ENCODE data around the gene HRH2. TPM values are rescaled to one million over a fixed set of nuclear protein-coding genes. Genes with fewer than 3 reads are reported as not detected.

The HRH2 gene
- total and polyA plus RNA-seq, 2 experiments from 2014 or later: not detected

GRCh38 chr5:175653763-175654162 is 4.1 kb upstream of the HRH2 start:
- H3K4me3 ChIP-seq: no peak overlapping the region
- peaks cover 5% of the 10 kb centered on the region; the same call in 1 of the 2 replicates for H3K27me3 ChIP-seq (replicated peaks; ENCODE audit: insufficient read depth)
- H2AFZ ChIP-seq: no peak overlapping the region
- in situ Hi-C loops (cut with MboI): no loop called here
- no peaks in the 10 kb centered on the region for H3K9me2 ChIP-seq (ENCODE audit: insufficient read depth)
- H3K27ac ChIP-seq: no peak overlapping the region
- H3F3A ChIP-seq (ENCODE audit: insufficient read depth): no peaks in the 10 kb centered on the region
- no peak for DNase-seq
- H3K9me3 ChIP-seq (ENCODE audit: low read depth): peaks cover 2% of the 10 kb centered on the region
- WGBS, 2 experiments (ENCODE audit: low coverage in 1 of 2, low lambda C conversion rate in 2 of 2, missing lambda C conversion rate in 2 of 2): 36 to 44% methylated on average over 4 of the region's 4 CpGs
- no peaks in the 10 kb centered on the region for H3K79me2 ChIP-seq (ENCODE audit: insufficient read depth)
- no peaks in the 10 kb centered on the region for H3K4me1 ChIP-seq (ENCODE audit: insufficient read depth)
- TF ChIP-seq EZH2phosphoT487 (IDR thresholded peaks at IDR 0.05; ENCODE audit: insufficient read depth, low read depth) (no peak), EZH2 (IDR thresholded peaks at IDR 0.05; ENCODE audit: insufficient read depth, poor library complexity, severe bottlenecking) (no peak)
- H4K20me1 ChIP-seq (ENCODE audit: insufficient read depth): no peaks in the 10 kb centered on the region
- no peaks in the 10 kb centered on the region for H3K36me3 ChIP-seq (ENCODE audit: low read depth)
- H3K4me2 ChIP-seq (ENCODE audit: unreplicated experiment): no peak overlapping the region
- no peak overlapping the region for H3K9ac ChIP-seq

GRCh38 chr5:175654339-175654738 is 3.5 kb upstream of the HRH2 start:
- no peaks in the 10 kb centered on the region for H3F3A ChIP-seq (ENCODE audit: insufficient read depth)

GRCh38 chr5:175654807-175655206 is 3.1 kb upstream of the HRH2 start:
- H3K79me2 ChIP-seq (ENCODE audit: insufficient read depth): no peaks in the 10 kb centered on the region
- no peak overlapping the region for H3K9ac ChIP-seq
- H3K27ac ChIP-seq: no peak overlapping the region
- H3K4me1 ChIP-seq (ENCODE audit: insufficient read depth): no peaks in the 10 kb centered on the region
- TF ChIP-seq EZH2phosphoT487 (IDR thresholded peaks at IDR 0.05; ENCODE audit: insufficient read depth, low read depth) (no peak), EZH2 (IDR thresholded peaks at IDR 0.05; ENCODE audit: insufficient read depth, poor library complexity, severe bottlenecking) (no peak)
- no peak overlapping the region for H2AFZ ChIP-seq
- DNase-seq: no peak
- 23 to 27% methylated on average over 8 of the region's 8 CpGs for WGBS, 2 experiments (ENCODE audit: low coverage in 1 of 2, low lambda C conversion rate in 2 of 2, missing lambda C conversion rate in 2 of 2)
- no peak overlapping the region for H3K4me3 ChIP-seq
- no peaks in the 10 kb centered on the region for H3K9me2 ChIP-seq (ENCODE audit: insufficient read depth)
- peaks cover 5% of the 10 kb centered on the region; the same call in 1 of the 2 replicates for H3K27me3 ChIP-seq (replicated peaks; ENCODE audit: insufficient read depth)
- H3K9me3 ChIP-seq (ENCODE audit: low read depth): peaks cover 2% of the 10 kb centered on the region
- no peaks in the 10 kb centered on the region for H4K20me1 ChIP-seq (ENCODE audit: insufficient read depth)
- in situ Hi-C loops (cut with MboI): no loop called here
- no peak overlapping the region for H3K4me2 ChIP-seq (ENCODE audit: unreplicated experiment)
- H3K36me3 ChIP-seq (ENCODE audit: low read depth): no peaks in the 10 kb centered on the region
- H3F3A ChIP-seq (ENCODE audit: insufficient read depth): no peaks in the 10 kb centered on the region

More at GRCh38 chr5:175654339-175654738, 3.5 kb upstream of the HRH2 start:
- no peaks in the 10 kb centered on the region for H3K36me3 ChIP-seq (ENCODE audit: low read depth)
- no peaks in the 10 kb centered on the region for H4K20me1 ChIP-seq (ENCODE audit: insufficient read depth)
- WGBS, 2 experiments (ENCODE audit: low coverage in 1 of 2, low lambda C conversion rate in 2 of 2, missing lambda C conversion rate in 2 of 2): 11 to 17% methylated on average over 7 of the region's 7 CpGs
- H3K9ac ChIP-seq: no peak overlapping the region
- peaks cover 2% of the 10 kb centered on the region for H3K9me3 ChIP-seq (ENCODE audit: low read depth)
- H3K79me2 ChIP-seq (ENCODE audit: insufficient read depth): no peaks in the 10 kb centered on the region
- H2AFZ ChIP-seq: no peak overlapping the region
- H3K4me1 ChIP-seq (ENCODE audit: insufficient read depth): no peaks in the 10 kb centered on the region
- H3K27ac ChIP-seq: no peak overlapping the region
- in situ Hi-C loops (cut with MboI): no loop called here
- H3K4me2 ChIP-seq (ENCODE audit: unreplicated experiment): no peak overlapping the region
- DNase-seq: no peak
- TF ChIP-seq EZH2phosphoT487 (IDR thresholded peaks at IDR 0.05; ENCODE audit: insufficient read depth, low read depth) (no peak), EZH2 (IDR thresholded peaks at IDR 0.05; ENCODE audit: insufficient read depth, poor library complexity, severe bottlenecking) (no peak)
- no peaks in the 10 kb centered on the region for H3K9me2 ChIP-seq (ENCODE audit: insufficient read depth)
- no peak overlapping the region for H3K4me3 ChIP-seq
- peaks cover 5% of the 10 kb centered on the region; the same call in 1 of the 2 replicates for H3K27me3 ChIP-seq (replicated peaks; ENCODE audit: insufficient read depth)

GRCh38 chr5:175655411-175655810 is 2.5 kb upstream of the HRH2 start:
- H3K9me2 ChIP-seq (ENCODE audit: insufficient read depth): no peaks in the 10 kb centered on the region
- no peak overlapping the region for H3K4me3 ChIP-seq
- H3F3A ChIP-seq (ENCODE audit: insufficient read depth): no peaks in the 10 kb centered on the region
- in situ Hi-C loops (cut with MboI): no loop called here
- H3K79me2 ChIP-seq (ENCODE audit: insufficient read depth): no peaks in the 10 kb centered on the region
- no peaks in the 10 kb centered on the region for H3K4me1 ChIP-seq (ENCODE audit: insufficient read depth)
- no peak overlapping the region for H2AFZ ChIP-seq
- no peak overlapping the region for H3K9ac ChIP-seq
- no peak for DNase-seq
- no peak overlapping the region for H3K4me2 ChIP-seq (ENCODE audit: unreplicated experiment)
- H3K36me3 ChIP-seq (ENCODE audit: low read depth): no peaks in the 10 kb centered on the region
- peaks cover 5% of the 10 kb centered on the region; the same call in 1 of the 2 replicates for H3K27me3 ChIP-seq (replicated peaks; ENCODE audit: insufficient read depth)
- no peak overlapping the region for H3K27ac ChIP-seq
- no peaks in the 10 kb centered on the region for H4K20me1 ChIP-seq (ENCODE audit: insufficient read depth)
- TF ChIP-seq EZH2 (IDR thresholded peaks at IDR 0.05; ENCODE audit: insufficient read depth, poor library complexity, severe bottlenecking): no peak
- TF ChIP-seq EZH2phosphoT487 (IDR thresholded peaks at IDR 0.05; ENCODE audit: insufficient read depth, low read depth): no peak
- H3K9me3 ChIP-seq (ENCODE audit: low read depth): peaks cover 2% of the 10 kb centered on the region
- WGBS, 2 experiments (ENCODE audit: low coverage in 1 of 2, low lambda C conversion rate in 2 of 2, missing lambda C conversion rate in 2 of 2): 5 to 13% methylated on average over 2 of the region's 2 CpGs

GRCh38 chr5:175656966-175657365 is 905 bp upstream of the HRH2 start:
- Histone ChIP-seq H3K4me2 (ENCODE audit: unreplicated experiment) (no peak overlapping the region), H3K27ac (no peak overlapping the region), H3K79me2 (ENCODE audit: insufficient read depth) (no peaks in the 10 kb centered on the region), H3K4me3 (no peak overlapping the region), H3K9ac (no peak overlapping the region), H3K9me3 (ENCODE audit: low read depth) (no peaks in the 10 kb centered on the region), H3F3A (ENCODE audit: insufficient read depth) (no peaks in the 10 kb centered on the region), H3K9me2 (ENCODE audit: insufficient read depth) (no peaks in the 10 kb centered on the region), H3K27me3 (replicated peaks; ENCODE audit: insufficient read depth) (peaks cover 5% of the 10 kb centered on the region; the same call in 1 of the 2 replicates), H3K36me3 (ENCODE audit: low read depth) (no peaks in the 10 kb centered on the region), H2AFZ (no peak overlapping the region), H3K4me1 (ENCODE audit: insufficient read depth) (no peaks in the 10 kb centered on the region), H4K20me1 (ENCODE audit: insufficient read depth) (no peaks in the 10 kb centered on the region)
- TF ChIP-seq EZH2 (IDR thresholded peaks at IDR 0.05; ENCODE audit: insufficient read depth, poor library complexity, severe bottlenecking) (no peak), EZH2phosphoT487 (IDR thresholded peaks at IDR 0.05; ENCODE audit: insufficient read depth, low read depth) (no peak)
- no peak for DNase-seq
- 13 to 18% methylated on average over 8 of the region's 8 CpGs for WGBS, 2 experiments (ENCODE audit: low coverage in 1 of 2, low lambda C conversion rate in 2 of 2, missing lambda C conversion rate in 2 of 2)
- in situ Hi-C loops (cut with MboI): no loop called here
